22Rv1 (cell line): ENCODE data around the gene SFSWAP.

Source experiments
- CTCF ChIP-seq: fragments of 450-650 bp; IDR thresholded peaks from 2 replicates; pipeline ENCODE4 v1.5.1; 2017; ENCODE audit warnings: mild to moderate bottlenecking
- ZFX ChIP-seq: fragments of 450-650 bp; IDR thresholded peaks from 2 replicates; pipeline ENCODE4 v1.6.1; 2017; ENCODE audit warnings: antibody characterized with exemption, borderline replicate concordance

- TF ChIP-seq CTCF = no peak
- no peak for TF ChIP-seq ZFX
Measured at GRCh38 chr12:131695968-131696367, 14.9 kb upstream of the SFSWAP start.
